Activated gamma-delta T cell (primary cell): Measurements from ENCODE around the gene TRIP4.
"Not testable (repeated sequence)": the region's sequence is repeated elsewhere in the genome, so short reads cannot be mapped to it uniquely, and the experiment has no call there.

Experiments
- DNase-seq: peaks from one replicate; lab custom pipeline; 2025; lab: John Stamatoyannopoulos, UW

The TRIP4 gene

DNA sequence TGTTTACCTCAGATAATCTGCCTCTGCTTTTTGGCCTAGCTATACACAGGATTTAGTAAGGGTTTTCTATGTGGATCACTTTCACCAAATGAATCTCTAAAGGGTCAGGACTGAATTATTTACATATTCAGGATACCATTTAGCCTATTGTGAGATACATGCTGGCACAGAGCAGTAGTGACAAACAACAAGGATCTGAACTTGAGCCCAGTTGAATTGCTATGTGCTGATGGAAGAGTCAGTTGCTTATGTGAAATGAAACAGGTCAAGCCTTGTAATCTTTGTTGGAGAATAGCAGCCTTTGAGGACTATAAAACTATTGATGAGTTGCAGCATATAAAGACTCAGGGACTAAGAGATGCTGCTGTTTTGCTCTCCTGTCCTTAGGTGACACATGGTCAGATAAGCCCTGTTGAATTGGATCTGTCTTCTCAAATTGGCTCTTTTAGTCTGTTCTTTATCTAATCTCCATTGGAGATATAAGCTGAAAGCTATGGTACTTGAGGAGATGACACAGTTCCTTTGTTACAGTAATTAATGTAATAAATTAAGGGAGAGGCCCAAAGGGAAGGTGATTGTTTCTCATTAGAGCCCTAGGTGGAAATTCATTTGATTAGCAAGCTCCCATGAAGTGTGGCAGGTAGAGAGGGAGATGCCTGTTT is 103.1 kb downstream of the TRIP4 start:
- DNase-seq, result no peak

DNA sequence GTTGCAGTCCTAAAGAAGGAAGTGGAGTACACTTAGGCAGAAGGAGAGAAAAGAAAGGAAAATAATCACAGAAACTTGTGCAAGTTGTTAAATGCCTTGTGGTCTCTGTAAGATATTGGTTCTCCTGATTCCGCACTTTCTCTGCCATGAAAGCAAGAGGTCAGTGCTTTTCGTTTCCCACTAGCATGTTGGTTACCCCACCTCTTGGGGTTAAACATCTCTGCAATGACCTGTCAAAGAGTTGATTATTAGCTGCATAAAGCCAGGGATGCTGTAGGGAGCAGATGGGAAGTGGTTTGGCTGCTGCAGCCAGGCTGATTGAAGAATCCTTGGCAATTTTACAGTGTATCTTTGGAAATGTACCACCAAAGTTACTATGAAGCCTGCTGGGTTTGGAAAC is 106.0 kb downstream of the TRIP4 start:
- DNase-seq, result no peak

DNA sequence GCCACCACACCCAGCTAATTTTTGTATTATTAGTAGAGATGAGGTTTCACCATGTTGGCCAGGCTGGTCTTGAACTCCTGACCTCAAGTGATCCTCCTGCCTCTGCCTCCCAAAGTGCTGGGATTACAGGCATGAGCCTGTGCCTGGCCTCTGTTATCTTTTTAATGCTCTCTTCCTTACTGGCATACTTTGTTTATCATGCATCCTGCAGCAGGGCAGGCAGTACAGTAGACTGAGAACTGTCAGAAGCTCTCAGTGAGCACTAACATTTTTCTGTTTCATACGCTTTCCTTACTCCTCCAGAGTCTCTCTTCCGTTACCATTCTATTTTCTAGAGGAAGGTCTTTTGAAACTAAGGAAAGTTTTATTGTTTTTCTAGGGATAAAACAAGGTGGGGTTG is 108.3 kb downstream of the TRIP4 start:
- not testable (repeated sequence) for DNase-seq

DNA sequence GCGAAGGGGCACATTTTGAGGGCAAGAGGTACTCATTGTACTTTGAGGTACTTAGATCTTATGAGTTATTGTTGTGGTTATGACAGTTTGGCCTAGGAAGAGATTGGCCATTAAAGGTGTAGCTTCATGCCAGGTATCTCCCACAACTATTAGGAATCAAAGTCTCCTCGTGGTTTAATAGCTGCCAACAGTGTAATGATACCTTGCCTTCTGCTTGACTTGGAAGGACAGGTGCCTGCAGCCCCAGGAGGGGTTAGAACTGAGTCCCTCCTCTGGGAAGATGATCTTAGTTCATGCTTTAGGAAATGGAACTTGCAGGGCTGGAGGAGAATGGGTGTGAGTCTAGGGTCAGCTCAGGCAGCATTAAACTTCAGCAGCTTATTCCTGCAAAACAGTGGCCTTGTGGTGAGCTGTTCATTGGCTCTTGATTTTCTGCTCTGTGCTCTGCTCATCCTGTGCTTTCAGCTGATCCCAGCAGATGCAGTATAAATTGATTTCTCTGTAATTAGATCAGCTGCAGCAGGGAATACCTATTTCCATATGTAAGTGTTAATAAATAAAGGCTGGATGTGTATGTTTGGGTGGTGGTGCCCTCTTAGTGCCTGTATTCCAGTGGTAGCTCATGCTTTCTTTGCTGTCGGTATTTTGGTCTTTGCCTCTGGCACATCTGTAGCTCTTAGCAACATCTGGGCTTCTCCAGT is 113.2 kb downstream of the TRIP4 start:
- no peak for DNase-seq

DNA sequence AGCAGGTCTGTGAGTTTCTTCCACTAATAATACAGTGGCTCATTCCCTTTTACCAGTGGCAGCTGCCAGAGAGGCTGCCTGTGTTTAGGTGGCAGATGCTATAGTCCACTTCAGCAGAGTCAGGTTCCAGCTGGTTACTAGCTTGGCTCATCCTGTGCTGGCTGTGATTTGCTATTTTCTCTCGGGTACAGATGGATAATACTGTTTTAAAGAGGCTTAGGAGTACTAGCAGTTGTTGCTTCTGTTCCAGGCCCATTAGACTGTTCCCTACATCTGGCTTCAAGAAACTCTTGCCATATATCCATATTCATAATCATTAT is 113.7 kb downstream of the TRIP4 start:
- DNase-seq, result no peak

DNA sequence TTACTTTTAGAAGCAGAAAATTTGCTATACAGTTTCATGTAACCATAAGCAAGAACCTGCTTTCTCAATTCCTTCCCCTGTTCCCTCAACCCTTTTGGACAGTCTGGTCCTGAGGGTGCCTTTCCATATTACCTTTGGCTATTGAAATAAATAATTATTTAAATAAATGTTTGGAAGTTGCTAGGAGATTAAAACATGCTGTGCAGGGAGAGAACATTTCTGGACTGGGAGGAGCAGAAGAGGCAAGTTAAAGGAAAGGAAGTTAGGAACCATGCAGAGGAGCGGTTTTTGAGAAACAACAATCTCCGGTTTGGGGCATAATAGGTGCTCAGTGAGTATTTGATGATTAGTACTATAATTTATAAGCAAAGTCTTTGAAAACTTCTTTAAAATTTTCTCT is 114.5 kb downstream of the TRIP4 start:
- no peak for DNase-seq

DNA sequence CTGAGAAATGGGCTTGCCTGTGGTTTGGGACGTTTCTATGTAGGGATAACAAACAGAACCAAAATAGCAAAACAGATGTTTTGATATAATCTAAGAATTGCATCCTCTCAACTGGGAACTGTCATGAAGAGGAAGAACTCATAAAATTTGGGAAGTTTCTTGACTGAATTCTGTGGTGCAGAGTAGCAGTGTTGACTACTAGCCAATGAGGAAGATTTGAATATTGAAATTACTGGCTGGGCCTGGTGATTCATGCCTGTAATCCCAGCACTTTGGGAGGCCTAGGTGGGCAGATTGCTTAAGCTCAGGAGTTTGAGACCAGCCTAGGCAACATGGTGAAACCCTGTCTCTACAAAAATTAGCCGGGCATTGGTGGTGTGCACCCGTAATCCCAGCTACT is 114.9 kb downstream of the TRIP4 start:
- DNase-seq, result no peak

DNA sequence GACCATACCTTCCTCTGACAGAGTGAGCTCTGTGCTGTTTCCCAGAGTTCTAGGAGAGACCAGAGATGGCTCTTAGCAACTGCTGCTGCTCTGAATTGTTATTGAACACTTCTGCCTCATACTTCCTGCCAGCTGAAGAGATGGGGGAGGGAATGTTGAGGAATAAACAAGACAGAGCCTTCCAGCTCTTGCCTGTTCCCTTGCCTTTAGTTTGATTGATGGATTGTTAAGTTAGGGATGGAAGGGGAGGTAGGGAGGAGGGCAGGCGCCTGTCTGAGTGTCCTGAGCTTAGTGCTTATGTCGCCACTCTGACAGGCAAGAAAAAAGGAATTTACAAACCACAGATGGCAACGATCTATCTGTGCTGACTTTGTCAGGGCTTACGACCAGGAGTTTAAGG is 115.6 kb downstream of the TRIP4 start:
- DNase-seq, result no peak

DNA sequence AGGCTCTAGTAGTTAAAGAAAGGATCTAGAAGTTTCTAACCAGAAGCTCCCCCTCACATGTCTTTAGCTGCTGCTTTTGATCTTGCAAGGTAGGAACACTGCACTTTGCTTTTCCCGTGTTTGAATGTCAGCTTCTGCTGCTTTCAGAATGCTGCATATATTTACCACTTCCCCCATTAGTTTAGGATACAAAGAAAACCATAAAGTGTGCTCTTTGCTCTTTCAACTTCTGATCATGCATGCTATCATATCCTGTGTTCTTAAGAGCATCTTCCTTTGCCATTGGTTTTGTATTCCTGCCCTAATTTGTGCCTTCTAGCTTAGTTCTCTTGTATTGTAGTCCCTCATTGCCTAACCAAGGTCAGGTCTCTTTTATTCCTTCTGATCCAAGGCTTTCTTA is 116.0 kb downstream of the TRIP4 start:
- DNase-seq, result no peak
